HepG2 (cell line): Measurements from ENCODE around the gene SNRPD1. TPM values are rescaled to one million over a fixed set of nuclear protein-coding genes. Genes with fewer than 3 reads are reported as not detected.

Experiments used
- ATAC-seq: fragments of 200-7000 bp; cut with Tn5 transposase; 3 replicates; pipeline ENCODE4 v1.9.1; 2020; ENCODE audit warnings: mild to moderate bottlenecking, moderate library complexity
- BruUV-seq: library from RNA; stranded (reverse); fragments of 400-500 nt; replicated peaks from 2 replicates; lab custom pipeline; 2021; lab: Mats Ljungman, UMichigan
- CTCF ChIA-PET: fragments of 300-600 bp; formaldehyde crosslinking; extraction: SDS; loops from one replicate; lab custom pipeline; 2021; ENCODE audit warnings: low total read pairs, inconsistent platforms, low intra/inter-chr PET ratio; lab: Yijun Ruan, JAX
- POLR2A ChIA-PET: fragments of 350-600 bp; sonication (Branson Sonifier 250); formaldehyde crosslinking; loops from one replicate; lab custom pipeline; 2020; ENCODE audit warnings: antibody characterized with exemption, inconsistent platforms; lab: Yijun Ruan, JAX
- DNase-seq: peaks from one replicate; pipeline ENCODE4 v3.0.0-alpha.2; 2015; ENCODE audit warnings: low spot score
- FAIRE-seq: peaks from 3 replicates; lab custom pipeline; 2011; peaks lifted over from hg19 to GRCh38; lab: Jason Lieb, UNC
- H2AFZ ChIP-seq: one replicate; pipeline ENCODE4 v1.6.1; 2011; ENCODE audit warnings: low read length, inconsistent platforms
- H3K27ac ChIP-seq: fragments of 300-600 bp; 3 replicates; pipeline ENCODE4 v1.8.0; 2011; ENCODE audit warnings: mixed run types, mild to moderate bottlenecking, mixed read lengths, low read length, inconsistent platforms; ENCODE audit not compliant: insufficient read depth; ENCODE audit errors: extremely low read length
- H3K27me3 ChIP-seq, 2 experiments: fragments of 200-600 bp in 1 of 2; 2 replicates in 1 of 2; 3 replicates in 1 of 2; pipeline versions ENCODE4 v1.6.0 to v1.8.0; 2011; ENCODE audit warnings: low read length in 2 of 2, mild to moderate bottlenecking in 2 of 2, moderate library complexity in 2 of 2, inconsistent platforms in 1 of 2; ENCODE audit not compliant: insufficient read depth in 2 of 2, control insufficient read depth in 1 of 2
- H3K36me3 ChIP-seq, 2 experiments: fragments of 200-600 bp in 1 of 2; replicated peaks in 1 of 2; 2 replicates in 1 of 2; 3 replicates in 1 of 2; pipeline versions ENCODE4 v1.5.1 to v1.8.0; 2011; ENCODE audit warnings: low read length in 2 of 2, inconsistent platforms in 1 of 2; ENCODE audit not compliant: insufficient read depth in 2 of 2, control insufficient read depth in 1 of 2
- H3K4me1 ChIP-seq: 2 replicates; pipeline ENCODE4 v1.5.1; 2012; ENCODE audit warnings: low read length, inconsistent platforms; ENCODE audit not compliant: insufficient read depth
- H3K4me2 ChIP-seq: 2 replicates; pipeline ENCODE4 v1.6.0; 2011; ENCODE audit warnings: low read depth, low read length, inconsistent platforms
- H3K4me3 ChIP-seq, 3 experiments: fragments of 200-600 bp in 1 of 3; sonication (generic), shearing (Covaris generic) in 1 of 3; replicated peaks in 1 of 3; 2 replicates each; pipeline ENCODE4 v1.5.1; 2011 to 2016; ENCODE audit warnings: low read length in 3 of 3, inconsistent platforms in 2 of 3, low read depth in 2 of 3, mild to moderate bottlenecking in 2 of 3, control low read depth in 1 of 3, mixed read lengths in 1 of 3; ENCODE audit not compliant: insufficient read depth in 1 of 3
- H3K79me2 ChIP-seq: one replicate; pipeline ENCODE4 v1.6.1; 2011; ENCODE audit warnings: low read length, inconsistent platforms; ENCODE audit not compliant: insufficient read depth
- H3K9ac ChIP-seq: 2 replicates; pipeline ENCODE4 v1.6.0; 2011; ENCODE audit warnings: mild to moderate bottlenecking, low read depth, low read length, inconsistent platforms; ENCODE audit not compliant: insufficient read depth
- H3K9me3 ChIP-seq: 2 replicates; pipeline ENCODE4 v1.5.1; 2012; ENCODE audit warnings: mild to moderate bottlenecking, low read length
- H4K20me1 ChIP-seq: 2 replicates; pipeline ENCODE4 v1.6.0; 2011; ENCODE audit warnings: inconsistent platforms, mild to moderate bottlenecking, low read length, moderate library complexity; ENCODE audit not compliant: insufficient read depth
- HMGXB4 ChIP-seq, 2 experiments: sonication (generic) in 1 of 2; formaldehyde crosslinking in 1 of 2; IDR thresholded peaks; 2 replicates each; pipeline versions ENCODE4 v1.4.0 to v1.6.1; 2018 to 2020; ENCODE audit warnings: missing genetic modification reagents in 2 of 2, borderline replicate concordance in 1 of 2, low read depth in 1 of 2, mild to moderate bottlenecking in 1 of 2, missing biosample characterization in 1 of 2
- HNF1A ChIP-seq, 2 experiments: sonication (generic) in 1 of 2; formaldehyde crosslinking in 1 of 2; IDR thresholded peaks; 2 replicates each; pipeline versions ENCODE4 v1.4.0 to v1.6.1; 2016 to 2020; ENCODE audit warnings: borderline replicate concordance in 1 of 2, low read depth in 1 of 2, mild to moderate bottlenecking in 1 of 2, missing genetic modification reagents in 1 of 2
- NPAS2 ChIP-seq: sonication (generic); formaldehyde crosslinking; IDR thresholded peaks from 2 replicates; pipeline ENCODE4 v1.8.0; 2022; ENCODE audit warnings: mild to moderate bottlenecking, missing genetic modification reagents, borderline replicate concordance
- TFDP1 ChIP-seq: IDR thresholded peaks from 2 replicates; pipeline ENCODE4 v1.6.1; 2016; ENCODE audit warnings: missing compliant biosample characterization, missing genetic modification reagents, borderline replicate concordance
- ZNF20 ChIP-seq: sonication (generic); formaldehyde crosslinking; IDR thresholded peaks from 2 replicates; pipeline ENCODE4 v1.4.0; 2020; ENCODE audit warnings: mild to moderate bottlenecking, moderate library complexity, missing genetic modification reagents
- ZNF280B ChIP-seq: sonication (generic); formaldehyde crosslinking; IDR thresholded peaks from 2 replicates; pipeline ENCODE4 v1.5.0; 2020; ENCODE audit warnings: missing genetic modification reagents, mild to moderate bottlenecking, borderline replicate concordance
- ZNF331 ChIP-seq: sonication (generic); formaldehyde crosslinking; IDR thresholded peaks from 2 replicates; pipeline ENCODE4 v1.4.0; 2020; ENCODE audit warnings: missing genetic modification reagents
- ZNF567 ChIP-seq: sonication (generic); formaldehyde crosslinking; IDR thresholded peaks from 2 replicates; pipeline ENCODE4 v1.8.1; 2023; ENCODE audit warnings: mild to moderate bottlenecking, missing genetic modification reagents, borderline replicate concordance
- ZNF580 ChIP-seq: IDR thresholded peaks from 2 replicates; pipeline ENCODE4 v1.6.1; 2016; ENCODE audit warnings: low read depth, borderline replicate concordance
- WGBS: methylation state at CpG from one replicate; pipeline ENCODE4 v1.1.6; 2017; ENCODE audit warnings: low lambda C conversion rate; 5-methylcytosine and 5-hydroxymethylcytosine counted together
- in situ Hi-C: cut with HindIII; loops from 2 replicates; pipeline ENCODE4 v1.10.0; 2017; ENCODE audit warnings: low pct_unique_long_range_greater_than_20kb; ENCODE audit not compliant: extremely low pct_ligation_motif_present
- intact Hi-C: fragments of 100-400 bp; cut with micrococcal nuclease; formaldehyde crosslinking; loops from one replicate; pipeline ENCODE4 v1.10.0; 2022; ENCODE audit not compliant: unreplicated experiment
- polyA plus RNA-seq, 8 experiments: library from polyadenylated mRNA; depleted of rRNA in 3 of 8; stranded (reverse) in 7 of 8; unstranded in 1 of 8; fragments of >200 nt; fragmentation: Illumina TruSeq in 4 of 8; extraction: Trizol in 4 of 8; gene quantifications; 2 replicates each; pipeline versions ENCODE4 v1.2.1 to v1.2.3, GENCODE V29; 2011 to 2016; ENCODE audit warnings: low read depth in 4 of 8, missing spikeins in 1 of 8, mixed read lengths in 1 of 8; ENCODE audit not compliant: insufficient read depth in 1 of 8
- total RNA-seq, 5 experiments: library from RNA; depleted of rRNA; stranded (reverse); fragments of >200 nt; fragmentation: Illumina TruSeq; extraction: Trizol; gene quantifications; 2 replicates each; pipeline ENCODE4 v1.2.3, GENCODE V29; 2016; ENCODE audit warnings: low read depth in 1 of 5

The SNRPD1 gene
- total and polyA plus RNA-seq, 2 of the 13 experiments (the other 11 are each of a cell fraction or from before 2014, with no cell fraction given) = 22.7 to 275 TPM

GRCh38 chr18:21571772-21572171 is 40.3 kb upstream of the SNRPD1 start (continued):
- TF ChIP-seq ZNF580 (CRISPR knock-in tag) = no peak

GRCh38 chr18:21575656-21576055 is 36.5 kb upstream of the SNRPD1 start:
- no peak for DNase-seq
- TF ChIP-seq ZNF280B (no peak), HNF1A (IDR thresholded peaks at IDR 0.05; ENCODE audit: low read depth) (no peak), HNF1A (CRISPR knock-in tag; IDR thresholded peaks at IDR 0.05; ENCODE audit: borderline replicate concordance) (no peak), HMGXB4 (CRISPR knock-in tag; IDR thresholded peaks at IDR 0.05; ENCODE audit: borderline replicate concordance in 1 of 2, low read depth in 1 of 2) (no peak), TFDP1 (no peak), ZNF20 (CRISPR knock-in tag) (no peak), ZNF331 (CRISPR knock-in tag) (no peak), ZNF567 (no peak), NPAS2 (no peak)

More at GRCh38 chr18:21575656-21576055, 36.5 kb upstream of the SNRPD1 start:
- H3K4me3 ChIP-seq = no peak overlapping the region
- BruUV-seq = no TSS peak
- intact Hi-C loops (no loop called here), in situ Hi-C loops (no loop called here)
- H3K4me2 ChIP-seq = no peak overlapping the region
- H3K4me1 ChIP-seq = no peaks in the 10 kb centered on the region
- no peaks in the 10 kb centered on the region for H3K27me3 ChIP-seq
- no peak overlapping the region for H3K27ac ChIP-seq
- no peak overlapping the region for H2AFZ ChIP-seq
- H4K20me1 ChIP-seq = 0 out of 2 replicates have a peak, but pooled peaks cover 4% of the 10 kb centered on the region
- H3K9ac ChIP-seq = no peak overlapping the region
- peaks cover 4 to 60% of the 10 kb centered on the region in 2 experiments for H3K36me3 ChIP-seq
- FAIRE-seq (no peak), ATAC-seq (no peak)
- POLR2A ChIA-PET = no interaction called here
- CTCF ChIA-PET = no interaction called here
- H3K79me2 ChIP-seq = peaks cover 6% of the 10 kb centered on the region
- 97% methylated on average over 4 of the region's 4 CpGs for WGBS
- no peaks in the 10 kb centered on the region for H3K9me3 ChIP-seq
